HEK293 (cell line): ENCODE measurements around the gene MTMR10.

ENCODE experiments used
- CTCF ChIA-PET: fragments of 350-600 bp; formaldehyde crosslinking; extraction: SDS; loops from one replicate; lab custom pipeline; 2021; ENCODE audit warnings: antibody characterized with exemption; lab: Yijun Ruan, JAX
- POLR2A ChIA-PET: fragments of 300-600 bp; formaldehyde crosslinking; extraction: SDS; loops from one replicate; lab custom pipeline; 2020; ENCODE audit warnings: antibody characterized with exemption, inconsistent platforms; lab: Yijun Ruan, JAX
- H3K27ac ChIP-seq: fragments of 200-500 bp; sonication (Bioruptor generic); 2 replicates; pipeline ENCODE4 v1.5.1; 2014; ENCODE audit warnings: low read depth, low read length, control low read depth, inconsistent platforms; ENCODE audit errors: extremely low read depth
- H3K36me3 ChIP-seq, 2 experiments: fragments of 200-500 bp in 1 of 2; sonication (Bioruptor generic) in 1 of 2; 1 replicate in 1 of 2; 2 replicates in 1 of 2; pipeline ENCODE4 v1.5.1; 2014 to 2017; ENCODE audit warnings: inconsistent platforms in 2 of 2, low read length in 2 of 2; ENCODE audit not compliant: control insufficient read depth in 2 of 2, insufficient read depth in 1 of 2
- H3K4me1 ChIP-seq: fragments of 200-500 bp; sonication (Bioruptor generic); 2 replicates; pipeline ENCODE4 v1.5.1; 2014; ENCODE audit warnings: mild to moderate bottlenecking, low read length, inconsistent platforms; ENCODE audit not compliant: control insufficient read depth, insufficient read depth
- H3K4me3 ChIP-seq: 2 replicates; pipeline ENCODE4 v1.5.1; 2011; ENCODE audit warnings: low read depth, mild to moderate bottlenecking, control low read depth, low read length, moderate library complexity
- H3K9me3 ChIP-seq: fragments of 200-500 bp; sonication (Bioruptor generic); 2 replicates; pipeline ENCODE4 v1.5.1; 2014; ENCODE audit warnings: low read depth, low read length, inconsistent platforms; ENCODE audit not compliant: control insufficient read depth, insufficient read depth
- IKZF3 ChIP-seq: fragments of 450-650 bp; IDR thresholded peaks from 2 replicates; pipeline ENCODE4 v1.5.0; 2018; ENCODE audit warnings: missing biosample characterization, mild to moderate bottlenecking, missing genetic modification characterization, moderate library complexity
- MYNN ChIP-seq: fragments of 450-650 bp; formaldehyde crosslinking; IDR thresholded peaks from 2 replicates; pipeline ENCODE4 v1.5.1; 2016; ENCODE audit warnings: missing biosample characterization, missing genetic modification characterization, borderline replicate concordance
- PRDM2 ChIP-seq: fragments of 450-650 bp; formaldehyde crosslinking; IDR thresholded peaks from 2 replicates; pipeline ENCODE4 v1.5.1; 2016; ENCODE audit warnings: missing biosample characterization, missing genetic modification characterization, borderline replicate concordance
- PRDM6 ChIP-seq: fragments of 450-650 bp; formaldehyde crosslinking; IDR thresholded peaks from 2 replicates; pipeline ENCODE4 v1.5.1; 2017; ENCODE audit warnings: missing biosample characterization, missing genetic modification characterization
- TRIM28 ChIP-seq: IDR thresholded peaks from 2 replicates; pipeline ENCODE4 v1.6.1; 2011; ENCODE audit warnings: low read length, control low read depth, borderline replicate concordance
- YY2 ChIP-seq: fragments of 450-650 bp; formaldehyde crosslinking; IDR thresholded peaks from 2 replicates; pipeline ENCODE4 v1.5.1; 2016; ENCODE audit warnings: missing biosample characterization, missing genetic modification characterization
- ZNF10 ChIP-seq: fragments of 450-650 bp; formaldehyde crosslinking; IDR thresholded peaks from 2 replicates; pipeline ENCODE4 v1.5.1; 2017; ENCODE audit warnings: missing biosample characterization, missing genetic modification characterization
- ZNF157 ChIP-seq: fragments of 450-650 bp; formaldehyde crosslinking; IDR thresholded peaks from 2 replicates; pipeline ENCODE4 v1.5.1; 2016; ENCODE audit warnings: missing biosample characterization, missing genetic modification characterization
- ZNF26 ChIP-seq: fragments of 450-650 bp; formaldehyde crosslinking; IDR thresholded peaks from 2 replicates; pipeline ENCODE4 v1.5.1; 2016; ENCODE audit warnings: missing biosample characterization, missing genetic modification characterization
- ZNF266 ChIP-seq: fragments of 450-650 bp; formaldehyde crosslinking; IDR thresholded peaks from 2 replicates; pipeline ENCODE4 v1.5.1; 2016; ENCODE audit warnings: missing biosample characterization, missing genetic modification characterization, low read depth
- ZNF341 ChIP-seq: fragments of 450-650 bp; formaldehyde crosslinking; IDR thresholded peaks from 2 replicates; pipeline ENCODE4; 2016; ENCODE audit warnings: low read depth, missing biosample characterization, missing genetic modification characterization
- ZNF354C ChIP-seq: fragments of 450-650 bp; formaldehyde crosslinking; IDR thresholded peaks from 2 replicates; pipeline ENCODE4 v1.5.1; 2016; ENCODE audit warnings: missing biosample characterization, missing genetic modification characterization, low read depth, borderline replicate concordance
- ZNF529 ChIP-seq: fragments of 450-650 bp; formaldehyde crosslinking; IDR thresholded peaks from 2 replicates; pipeline ENCODE4 v1.5.1; 2017; ENCODE audit warnings: missing genetic modification characterization, missing biosample characterization; ENCODE audit not compliant: insufficient replicate concordance
- ZNF596 ChIP-seq: fragments of 450-650 bp; IDR thresholded peaks from 2 replicates; pipeline ENCODE4 v1.5.0; 2018; ENCODE audit warnings: missing biosample characterization, mild to moderate bottlenecking, missing genetic modification characterization, moderate library complexity
- ZNF621 ChIP-seq: fragments of 450-650 bp; formaldehyde crosslinking; IDR thresholded peaks from 2 replicates; pipeline ENCODE4 v1.5.1; 2017; ENCODE audit warnings: missing biosample characterization, missing genetic modification characterization
- ZNF623 ChIP-seq: fragments of 450-650 bp; formaldehyde crosslinking; IDR thresholded peaks from 2 replicates; pipeline ENCODE4 v1.5.1; 2016; ENCODE audit warnings: missing biosample characterization, missing genetic modification characterization
- ZNF658 ChIP-seq: fragments of 450-650 bp; formaldehyde crosslinking; IDR thresholded peaks from 2 replicates; pipeline ENCODE4; 2016; ENCODE audit warnings: missing biosample characterization, missing genetic modification characterization
- ZNF843 ChIP-seq: fragments of 450-650 bp; formaldehyde crosslinking; IDR thresholded peaks from 2 replicates; pipeline ENCODE4 v1.5.1; 2016; ENCODE audit warnings: missing biosample characterization, missing genetic modification characterization
- TF ChIP-seq, protein P1 (sequence below): fragments of 450-650 bp; formaldehyde crosslinking; conservative IDR thresholded peaks from 2 replicates; pipeline ENCODE4 v1.5.1; 2016; ENCODE audit warnings: low read depth, missing biosample characterization, missing genetic modification characterization
- TF ChIP-seq, protein P2 (sequence below): fragments of 450-650 bp; formaldehyde crosslinking; IDR thresholded peaks from 2 replicates; pipeline ENCODE4 v1.5.1; 2016; ENCODE audit warnings: missing biosample characterization, missing genetic modification characterization

Gene MTMR10

GRCh38 chr15:30895461-30896210 is 95.8 kb downstream of the MTMR10 start (continued):
- TF ChIP-seq, protein P1, sequence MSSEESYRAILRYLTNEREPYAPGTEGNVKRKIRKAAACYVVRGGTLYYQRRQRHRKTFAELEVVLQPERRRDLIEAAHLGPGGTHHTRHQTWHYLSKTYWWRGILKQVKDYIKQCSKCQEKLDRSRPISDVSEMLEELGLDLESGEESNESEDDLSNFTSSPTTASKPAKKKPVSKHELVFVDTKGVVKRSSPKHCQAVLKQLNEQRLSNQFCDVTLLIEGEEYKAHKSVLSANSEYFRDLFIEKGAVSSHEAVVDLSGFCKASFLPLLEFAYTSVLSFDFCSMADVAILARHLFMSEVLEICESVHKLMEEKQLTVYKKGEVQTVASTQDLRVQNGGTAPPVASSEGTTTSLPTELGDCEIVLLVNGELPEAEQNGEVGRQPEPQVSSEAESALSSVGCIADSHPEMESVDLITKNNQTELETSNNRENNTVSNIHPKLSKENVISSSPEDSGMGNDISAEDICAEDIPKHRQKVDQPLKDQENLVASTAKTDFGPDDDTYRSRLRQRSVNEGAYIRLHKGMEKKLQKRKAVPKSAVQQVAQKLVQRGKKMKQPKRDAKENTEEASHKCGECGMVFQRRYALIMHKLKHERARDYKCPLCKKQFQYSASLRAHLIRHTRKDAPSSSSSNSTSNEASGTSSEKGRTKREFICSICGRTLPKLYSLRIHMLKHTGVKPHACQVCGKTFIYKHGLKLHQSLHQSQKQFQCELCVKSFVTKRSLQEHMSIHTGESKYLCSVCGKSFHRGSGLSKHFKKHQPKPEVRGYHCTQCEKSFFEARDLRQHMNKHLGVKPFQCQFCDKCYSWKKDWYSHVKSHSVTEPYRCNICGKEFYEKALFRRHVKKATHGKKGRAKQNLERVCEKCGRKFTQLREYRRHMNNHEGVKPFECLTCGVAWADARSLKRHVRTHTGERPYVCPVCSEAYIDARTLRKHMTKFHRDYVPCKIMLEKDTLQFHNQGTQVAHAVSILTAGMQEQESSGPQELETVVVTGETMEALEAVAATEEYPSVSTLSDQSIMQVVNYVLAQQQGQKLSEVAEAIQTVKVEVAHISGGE (tag by site-specific recombination), result no peak
- TF ChIP-seq YY2 (tag by site-specific recombination), result no peak
- no peak for TF ChIP-seq MYNN (tag by site-specific recombination)
- no peak for TF ChIP-seq TRIM28
- no peak for TF ChIP-seq ZNF529 (tag by site-specific recombination)
- no peak for TF ChIP-seq ZNF266
- TF ChIP-seq IKZF3, result no peak

- CTCF ChIA-PET, result no interaction called here
- no peak overlapping the region for H3K4me3 ChIP-seq
- no peak overlapping the region for H3K27ac ChIP-seq
- no peaks in the 10 kb centered on the region for H3K9me3 ChIP-seq
- H3K4me1 ChIP-seq, result no peaks in the 10 kb centered on the region
- POLR2A ChIA-PET, result no interaction called here
- no peaks in the 10 kb centered on the region for H3K36me3 ChIP-seq
- no peak for TF ChIP-seq ZNF596
- TF ChIP-seq PRDM2 (tag by site-specific recombination), result no peak
- TF ChIP-seq ZNF623 (tag by site-specific recombination), result no peak
- TF ChIP-seq, protein P2, sequence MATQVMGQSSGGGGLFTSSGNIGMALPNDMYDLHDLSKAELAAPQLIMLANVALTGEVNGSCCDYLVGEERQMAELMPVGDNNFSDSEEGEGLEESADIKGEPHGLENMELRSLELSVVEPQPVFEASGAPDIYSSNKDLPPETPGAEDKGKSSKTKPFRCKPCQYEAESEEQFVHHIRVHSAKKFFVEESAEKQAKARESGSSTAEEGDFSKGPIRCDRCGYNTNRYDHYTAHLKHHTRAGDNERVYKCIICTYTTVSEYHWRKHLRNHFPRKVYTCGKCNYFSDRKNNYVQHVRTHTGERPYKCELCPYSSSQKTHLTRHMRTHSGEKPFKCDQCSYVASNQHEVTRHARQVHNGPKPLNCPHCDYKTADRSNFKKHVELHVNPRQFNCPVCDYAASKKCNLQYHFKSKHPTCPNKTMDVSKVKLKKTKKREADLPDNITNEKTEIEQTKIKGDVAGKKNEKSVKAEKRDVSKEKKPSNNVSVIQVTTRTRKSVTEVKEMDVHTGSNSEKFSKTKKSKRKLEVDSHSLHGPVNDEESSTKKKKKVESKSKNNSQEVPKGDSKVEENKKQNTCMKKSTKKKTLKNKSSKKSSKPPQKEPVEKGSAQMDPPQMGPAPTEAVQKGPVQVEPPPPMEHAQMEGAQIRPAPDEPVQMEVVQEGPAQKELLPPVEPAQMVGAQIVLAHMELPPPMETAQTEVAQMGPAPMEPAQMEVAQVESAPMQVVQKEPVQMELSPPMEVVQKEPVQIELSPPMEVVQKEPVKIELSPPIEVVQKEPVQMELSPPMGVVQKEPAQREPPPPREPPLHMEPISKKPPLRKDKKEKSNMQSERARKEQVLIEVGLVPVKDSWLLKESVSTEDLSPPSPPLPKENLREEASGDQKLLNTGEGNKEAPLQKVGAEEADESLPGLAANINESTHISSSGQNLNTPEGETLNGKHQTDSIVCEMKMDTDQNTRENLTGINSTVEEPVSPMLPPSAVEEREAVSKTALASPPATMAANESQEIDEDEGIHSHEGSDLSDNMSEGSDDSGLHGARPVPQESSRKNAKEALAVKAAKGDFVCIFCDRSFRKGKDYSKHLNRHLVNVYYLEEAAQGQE (tag by site-specific recombination), result no peak
- no peak for TF ChIP-seq PRDM6
- no peak for TF ChIP-seq ZNF843 (tag by site-specific recombination)
- TF ChIP-seq ZNF10, result no peak
- TF ChIP-seq ZNF658, result no peak
- no peak for TF ChIP-seq ZNF354C
- no peak for TF ChIP-seq ZNF341 (tag by site-specific recombination)
- no peak for TF ChIP-seq ZNF157 (tag by site-specific recombination)
- TF ChIP-seq ZNF621 (tag by site-specific recombination), result no peak
- no peak for TF ChIP-seq ZNF26
These were observed 102.2 kb downstream of the MTMR10 start for GRCh38 chr15:30889196-30889595.
